ENCODE results near the gene FRMD4A. TPM values are rescaled to one million over a fixed set of nuclear protein-coding genes. Genes with fewer than 3 reads are reported as not detected.

FRMD4A gene
- total and polyA plus RNA-seq, 10 of the 15 experiments (the other 5 are each of a cell fraction or from before 2014, with no cell fraction given), result 17.8 to 75.2 (median 39.1) TPM

DNA sequence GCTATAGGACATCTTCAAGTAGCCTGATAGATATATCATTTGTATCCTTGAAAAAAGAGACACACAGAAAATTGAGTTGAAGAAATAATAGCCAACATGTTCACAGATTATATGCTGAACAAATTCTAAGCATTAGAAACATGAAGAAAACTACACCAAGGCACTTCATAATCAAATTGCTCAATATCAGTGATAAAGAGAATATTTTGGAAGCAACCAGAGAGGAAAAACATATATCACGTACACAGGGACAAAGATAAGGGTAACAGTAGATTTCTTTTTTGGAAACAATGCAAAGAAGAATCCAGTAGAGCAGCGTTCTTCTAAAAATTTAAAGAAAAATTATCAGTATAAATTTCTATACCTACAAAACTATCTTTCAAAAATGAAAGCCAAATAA lies 6.0 kb upstream of the FRMD4A start:
- no peak overlapping the region for H3K4me2 ChIP-seq (ENCODE audit: control insufficient read depth, insufficient read depth)
- no peak overlapping the region for H3K27ac ChIP-seq (ENCODE audit: control insufficient read depth, insufficient read depth)
- RAD21 ChIA-PET (ENCODE audit: unreplicated experiment), result no interaction called here
- no peak overlapping the region for H2AFZ ChIP-seq (ENCODE audit: control insufficient read depth, low read depth, low read length)
- in situ Hi-C loops (cut with MboI), result no loop called here
- no peaks in the 10 kb centered on the region for H4K20me1 ChIP-seq (ENCODE audit: control insufficient read depth, insufficient read depth)
- SMC1A ChIA-PET (ENCODE audit: uncharacterized antibody, unreplicated experiment), result no interaction called here
- TF ChIP-seq ETV6 (conservative IDR thresholded peaks at IDR 0.05 in 1 of 2, IDR thresholded peaks at IDR 0.05 in 1 of 2; ENCODE audit: borderline replicate concordance in 1 of 2, low read depth in 1 of 2) (no peak), FOXK2 (IDR thresholded peaks at IDR 0.05) (no peak), ZZZ3 (IDR thresholded peaks at IDR 0.05; ENCODE audit: control insufficient read depth, insufficient read length, low read depth) (no peak), CEBPB (IDR thresholded peaks at IDR 0.05; ENCODE audit: borderline replicate concordance in 1 of 2, low read depth in 2 of 2, low read length in 2 of 2) (no peak), CHD1 (IDR thresholded peaks at IDR 0.05; ENCODE audit: low read depth, low read length) (no peak), ATF7 (IDR thresholded peaks at IDR 0.05; ENCODE audit: low read depth) (no peak), PML (IDR thresholded peaks at IDR 0.05; ENCODE audit: low read length) (no peak), PAX5 (IDR thresholded peaks at IDR 0.05; ENCODE audit: borderline replicate concordance, low read depth, low read length) (no peak), HCFC1 (IDR thresholded peaks at IDR 0.05; ENCODE audit: low read length) (no peak), FOS (IDR thresholded peaks at IDR 0.05; ENCODE audit: borderline replicate concordance, extremely low read depth, insufficient read length) (no peak), RCOR1 (conservative IDR thresholded peaks at IDR 0.05; ENCODE audit: low read depth, low read length) (no peak), SREBF1 (IDR thresholded peaks at IDR 0.05; ENCODE audit: low read length) (no peak), RAD21 (IDR thresholded peaks at IDR 0.05; ENCODE audit: insufficient read depth, low read depth, low read length) (no peak), MTA2 (IDR thresholded peaks at IDR 0.05; ENCODE audit: low read depth) (no peak), NFYA (IDR thresholded peaks at IDR 0.05; ENCODE audit: borderline replicate concordance, low read depth, low read length) (no peak)
- TF ChIP-seq, protein P1, sequence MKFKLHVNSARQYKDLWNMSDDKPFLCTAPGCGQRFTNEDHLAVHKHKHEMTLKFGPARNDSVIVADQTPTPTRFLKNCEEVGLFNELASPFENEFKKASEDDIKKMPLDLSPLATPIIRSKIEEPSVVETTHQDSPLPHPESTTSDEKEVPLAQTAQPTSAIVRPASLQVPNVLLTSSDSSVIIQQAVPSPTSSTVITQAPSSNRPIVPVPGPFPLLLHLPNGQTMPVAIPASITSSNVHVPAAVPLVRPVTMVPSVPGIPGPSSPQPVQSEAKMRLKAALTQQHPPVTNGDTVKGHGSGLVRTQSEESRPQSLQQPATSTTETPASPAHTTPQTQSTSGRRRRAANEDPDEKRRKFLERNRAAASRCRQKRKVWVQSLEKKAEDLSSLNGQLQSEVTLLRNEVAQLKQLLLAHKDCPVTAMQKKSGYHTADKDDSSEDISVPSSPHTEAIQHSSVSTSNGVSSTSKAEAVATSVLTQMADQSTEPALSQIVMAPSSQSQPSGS (IDR thresholded peaks at IDR 0.05; ENCODE audit: low read length), result no peak
- TF ChIP-seq, protein P2, sequence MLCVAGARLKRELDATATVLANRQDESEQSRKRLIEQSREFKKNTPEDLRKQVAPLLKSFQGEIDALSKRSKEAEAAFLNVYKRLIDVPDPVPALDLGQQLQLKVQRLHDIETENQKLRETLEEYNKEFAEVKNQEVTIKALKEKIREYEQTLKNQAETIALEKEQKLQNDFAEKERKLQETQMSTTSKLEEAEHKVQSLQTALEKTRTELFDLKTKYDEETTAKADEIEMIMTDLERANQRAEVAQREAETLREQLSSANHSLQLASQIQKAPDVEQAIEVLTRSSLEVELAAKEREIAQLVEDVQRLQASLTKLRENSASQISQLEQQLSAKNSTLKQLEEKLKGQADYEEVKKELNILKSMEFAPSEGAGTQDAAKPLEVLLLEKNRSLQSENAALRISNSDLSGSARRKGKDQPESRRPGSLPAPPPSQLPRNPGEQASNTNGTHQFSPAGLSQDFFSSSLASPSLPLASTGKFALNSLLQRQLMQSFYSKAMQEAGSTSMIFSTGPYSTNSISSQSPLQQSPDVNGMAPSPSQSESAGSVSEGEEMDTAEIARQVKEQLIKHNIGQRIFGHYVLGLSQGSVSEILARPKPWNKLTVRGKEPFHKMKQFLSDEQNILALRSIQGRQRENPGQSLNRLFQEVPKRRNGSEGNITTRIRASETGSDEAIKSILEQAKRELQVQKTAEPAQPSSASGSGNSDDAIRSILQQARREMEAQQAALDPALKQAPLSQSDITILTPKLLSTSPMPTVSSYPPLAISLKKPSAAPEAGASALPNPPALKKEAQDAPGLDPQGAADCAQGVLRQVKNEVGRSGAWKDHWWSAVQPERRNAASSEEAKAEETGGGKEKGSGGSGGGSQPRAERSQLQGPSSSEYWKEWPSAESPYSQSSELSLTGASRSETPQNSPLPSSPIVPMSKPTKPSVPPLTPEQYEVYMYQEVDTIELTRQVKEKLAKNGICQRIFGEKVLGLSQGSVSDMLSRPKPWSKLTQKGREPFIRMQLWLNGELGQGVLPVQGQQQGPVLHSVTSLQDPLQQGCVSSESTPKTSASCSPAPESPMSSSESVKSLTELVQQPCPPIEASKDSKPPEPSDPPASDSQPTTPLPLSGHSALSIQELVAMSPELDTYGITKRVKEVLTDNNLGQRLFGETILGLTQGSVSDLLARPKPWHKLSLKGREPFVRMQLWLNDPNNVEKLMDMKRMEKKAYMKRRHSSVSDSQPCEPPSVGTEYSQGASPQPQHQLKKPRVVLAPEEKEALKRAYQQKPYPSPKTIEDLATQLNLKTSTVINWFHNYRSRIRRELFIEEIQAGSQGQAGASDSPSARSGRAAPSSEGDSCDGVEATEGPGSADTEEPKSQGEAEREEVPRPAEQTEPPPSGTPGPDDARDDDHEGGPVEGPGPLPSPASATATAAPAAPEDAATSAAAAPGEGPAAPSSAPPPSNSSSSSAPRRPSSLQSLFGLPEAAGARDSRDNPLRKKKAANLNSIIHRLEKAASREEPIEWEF (IDR thresholded peaks at IDR 0.05; ENCODE audit: insufficient replicate concordance, low read depth, low read length), result no peak
- TF ChIP-seq, protein P3, sequence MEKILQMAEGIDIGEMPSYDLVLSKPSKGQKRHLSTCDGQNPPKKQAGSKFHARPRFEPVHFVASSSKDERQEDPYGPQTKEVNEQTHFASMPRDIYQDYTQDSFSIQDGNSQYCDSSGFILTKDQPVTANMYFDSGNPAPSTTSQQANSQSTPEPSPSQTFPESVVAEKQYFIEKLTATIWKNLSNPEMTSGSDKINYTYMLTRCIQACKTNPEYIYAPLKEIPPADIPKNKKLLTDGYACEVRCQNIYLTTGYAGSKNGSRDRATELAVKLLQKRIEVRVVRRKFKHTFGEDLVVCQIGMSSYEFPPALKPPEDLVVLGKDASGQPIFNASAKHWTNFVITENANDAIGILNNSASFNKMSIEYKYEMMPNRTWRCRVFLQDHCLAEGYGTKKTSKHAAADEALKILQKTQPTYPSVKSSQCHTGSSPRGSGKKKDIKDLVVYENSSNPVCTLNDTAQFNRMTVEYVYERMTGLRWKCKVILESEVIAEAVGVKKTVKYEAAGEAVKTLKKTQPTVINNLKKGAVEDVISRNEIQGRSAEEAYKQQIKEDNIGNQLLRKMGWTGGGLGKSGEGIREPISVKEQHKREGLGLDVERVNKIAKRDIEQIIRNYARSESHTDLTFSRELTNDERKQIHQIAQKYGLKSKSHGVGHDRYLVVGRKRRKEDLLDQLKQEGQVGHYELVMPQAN (conservative IDR thresholded peaks at IDR 0.05), result no peak
- H3K27me3 ChIP-seq (replicated peaks in 1 of 2; ENCODE audit: control insufficient read depth in 2 of 2, insufficient read depth in 2 of 2, low read length in 1 of 2), result no peaks in the 10 kb centered on the region; a peak in 2 of 4 replicates
- H3K4me3 ChIP-seq, result no peak overlapping the region
- intact Hi-C loops (cut with micrococcal nuclease; ENCODE audit: unreplicated experiment), result no loop called here
- CTCF ChIA-PET, result no interaction called here
- H3K9ac ChIP-seq (ENCODE audit: control insufficient read depth, insufficient read depth, low read length), result no peak overlapping the region
- ATAC-seq, result no peak
- POLR2A ChIA-PET, result no interaction called here
- no TSS peak for BruUV-seq (replicated peaks)
- 0% methylated on average over 2 of the region's 2 CpGs for WGBS (ENCODE audit: insufficient coverage, insufficient replicate concordance, low lambda C conversion rate, missing lambda C conversion rate)
- DNase-seq (ENCODE audit: low read depth, low spot score), result no peak
- no peak for FAIRE-seq
- H3K36me3 ChIP-seq (ENCODE audit: control insufficient read depth in 2 of 2, insufficient read depth in 2 of 2, low read length in 1 of 2), result no peaks in the 10 kb centered on the region
- H3K9me3 ChIP-seq (replicated peaks; ENCODE audit: control insufficient read depth, insufficient read depth, low read length), result no peaks in the 10 kb centered on the region
- H3K79me2 ChIP-seq (ENCODE audit: control insufficient read depth, insufficient read depth, low read length), result no peaks in the 10 kb centered on the region
- H3K4me1 ChIP-seq (ENCODE audit: control insufficient read depth, insufficient read depth, low read length), result no peaks in the 10 kb centered on the region

Data from GM12878 (cell line).